Measurements from ENCODE around the gene FARS2.

FARS2 gene

GRCh38 chr6:5515200-5515599 lies 253.9 kb downstream of the FARS2 start:
- Histone ChIP-seq H3K27me3 (ENCODE audit: control insufficient read depth, insufficient read depth, low read length) (no peaks in the 10 kb centered on the region), H3K9ac (ENCODE audit: low read length) (no peak overlapping the region), H3K36me3 (ENCODE audit: control insufficient read depth, insufficient read depth, low read length) (no peaks in the 10 kb centered on the region), H3K4me1 (ENCODE audit: control insufficient read depth, insufficient read depth, low read length) (peaks cover 9% of the 10 kb centered on the region), H3K27ac (ENCODE audit: low read depth, low read length) (no peak overlapping the region), H3K9me3 (ENCODE audit: control insufficient read depth, insufficient read depth, low read depth, low read length) (no peaks in the 10 kb centered on the region), H3K4me3 (ENCODE audit: low read depth, low read length) (no peak overlapping the region)

DNA sequence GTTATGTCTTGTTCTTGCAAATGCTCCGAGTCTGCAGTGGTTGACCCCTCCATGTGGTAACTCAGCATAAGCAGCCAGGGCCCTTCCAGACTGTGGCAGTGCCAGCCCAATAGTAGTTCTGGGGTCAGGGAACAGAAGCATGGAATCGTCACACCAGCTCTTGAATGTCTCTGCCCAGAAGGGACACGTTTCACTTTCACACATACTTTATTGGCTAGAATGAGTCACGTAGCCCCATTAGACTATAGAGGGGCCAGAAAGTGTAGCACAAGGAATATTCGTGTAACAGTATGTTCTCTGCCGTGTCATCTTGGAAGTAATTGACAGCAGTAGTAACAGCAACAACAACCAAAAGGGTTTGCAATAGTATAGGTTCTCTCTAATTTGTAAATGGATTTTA lies 254.7 kb downstream of the FARS2 start:
- no peak overlapping the region for H3K27ac ChIP-seq (ENCODE audit: low read depth, low read length)
- peaks cover under 1% of the 10 kb centered on the region; the same call in 1 of the 2 replicates for H3K4me1 ChIP-seq (ENCODE audit: control insufficient read depth, insufficient read depth, low read length)
- no peaks in the 10 kb centered on the region for H3K36me3 ChIP-seq (ENCODE audit: control insufficient read depth, insufficient read depth, low read length)
- no peak overlapping the region for H3K9ac ChIP-seq (ENCODE audit: low read length)
- no peaks in the 10 kb centered on the region for H3K9me3 ChIP-seq (ENCODE audit: control insufficient read depth, insufficient read depth, low read depth, low read length)
- H3K27me3 ChIP-seq (ENCODE audit: control insufficient read depth, insufficient read depth, low read length), result no peaks in the 10 kb centered on the region
- no peak overlapping the region for H3K4me3 ChIP-seq (ENCODE audit: low read depth, low read length)

DNA sequence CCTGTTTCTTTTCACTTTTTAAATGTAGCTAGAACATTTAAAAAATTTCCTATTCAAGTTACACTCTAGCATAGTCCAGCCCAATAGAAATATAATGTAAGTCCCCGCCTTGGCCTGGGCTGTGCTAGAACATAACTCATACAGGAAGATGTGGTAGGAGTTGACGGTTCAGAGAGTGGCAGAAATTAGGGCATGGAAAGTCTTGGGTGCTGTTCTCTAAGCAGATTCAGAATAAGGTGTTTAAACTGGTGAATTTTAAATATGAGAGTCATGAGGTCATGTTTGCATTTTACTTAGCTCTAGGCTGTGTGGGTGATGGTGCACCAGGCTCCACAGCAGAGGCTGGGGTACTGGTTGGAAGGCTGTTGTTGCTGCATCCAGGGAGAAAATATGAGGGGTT lies 256.5 kb downstream of the FARS2 start:
- Histone ChIP-seq H3K9me3 (ENCODE audit: control insufficient read depth, insufficient read depth, low read depth, low read length) (no peaks in the 10 kb centered on the region), H3K27me3 (ENCODE audit: control insufficient read depth, insufficient read depth, low read length) (no peaks in the 10 kb centered on the region), H3K4me1 (ENCODE audit: control insufficient read depth, insufficient read depth, low read length) (no peaks in the 10 kb centered on the region), H3K27ac (ENCODE audit: low read depth, low read length) (no peak overlapping the region), H3K9ac (ENCODE audit: low read length) (no peak overlapping the region), H3K4me3 (ENCODE audit: low read depth, low read length) (no peak overlapping the region), H3K36me3 (ENCODE audit: control insufficient read depth, insufficient read depth, low read length) (no peaks in the 10 kb centered on the region)

GRCh38 chr6:5518936-5519491 lies 257.7 kb downstream of the FARS2 start:
- Histone ChIP-seq H3K9me3 (ENCODE audit: control insufficient read depth, insufficient read depth, low read depth, low read length) (no peaks in the 10 kb centered on the region), H3K36me3 (ENCODE audit: control insufficient read depth, insufficient read depth, low read length) (no peaks in the 10 kb centered on the region), H3K27ac (ENCODE audit: low read depth, low read length) (no peak overlapping the region), H3K9ac (ENCODE audit: low read length) (no peak overlapping the region), H3K4me3 (ENCODE audit: low read depth, low read length) (no peak overlapping the region), H3K4me1 (ENCODE audit: control insufficient read depth, insufficient read depth, low read length) (no peaks in the 10 kb centered on the region), H3K27me3 (ENCODE audit: control insufficient read depth, insufficient read depth, low read length) (no peaks in the 10 kb centered on the region)

DNA sequence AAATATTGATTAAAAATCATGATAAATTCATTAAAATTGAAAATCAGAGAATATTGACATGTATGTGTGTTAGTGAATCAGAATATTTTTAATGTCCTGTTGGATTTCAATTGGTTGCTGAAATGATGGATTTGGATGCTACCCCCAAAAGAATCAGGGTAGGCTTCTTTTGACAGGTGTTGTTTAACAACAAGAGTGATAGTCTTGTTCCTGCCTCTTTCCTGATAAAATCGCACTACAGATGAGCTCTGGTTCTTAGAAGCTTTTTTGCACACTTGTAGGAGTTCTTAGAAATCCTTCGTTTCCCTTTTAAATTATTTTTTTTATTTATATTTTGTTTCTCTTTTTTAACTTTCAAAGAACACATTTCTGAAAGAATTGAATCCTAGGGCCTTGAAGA lies 259.5 kb downstream of the FARS2 start:
- Histone ChIP-seq H3K4me1 (ENCODE audit: control insufficient read depth, insufficient read depth, low read length) (no peaks in the 10 kb centered on the region), H3K36me3 (ENCODE audit: control insufficient read depth, insufficient read depth, low read length) (no peaks in the 10 kb centered on the region), H3K4me3 (ENCODE audit: low read depth, low read length) (no peak overlapping the region), H3K27ac (ENCODE audit: low read depth, low read length) (no peak overlapping the region), H3K27me3 (ENCODE audit: control insufficient read depth, insufficient read depth, low read length) (no peaks in the 10 kb centered on the region), H3K9me3 (ENCODE audit: control insufficient read depth, insufficient read depth, low read depth, low read length) (no peaks in the 10 kb centered on the region), H3K9ac (ENCODE audit: low read length) (no peak overlapping the region)

GRCh38 chr6:5521322-5521721 lies 260.0 kb downstream of the FARS2 start:
- Histone ChIP-seq H3K4me3 (ENCODE audit: low read depth, low read length) (no peak overlapping the region), H3K27me3 (ENCODE audit: control insufficient read depth, insufficient read depth, low read length) (no peaks in the 10 kb centered on the region), H3K9ac (ENCODE audit: low read length) (no peak overlapping the region), H3K4me1 (ENCODE audit: control insufficient read depth, insufficient read depth, low read length) (no peaks in the 10 kb centered on the region), H3K36me3 (ENCODE audit: control insufficient read depth, insufficient read depth, low read length) (no peaks in the 10 kb centered on the region), H3K9me3 (ENCODE audit: control insufficient read depth, insufficient read depth, low read depth, low read length) (no peaks in the 10 kb centered on the region), H3K27ac (ENCODE audit: low read depth, low read length) (no peak overlapping the region)

GRCh38 chr6:5522147-5522546 lies 260.8 kb downstream of the FARS2 start:
- no peaks in the 10 kb centered on the region for H3K27me3 ChIP-seq (ENCODE audit: control insufficient read depth, insufficient read depth, low read length)
- H3K36me3 ChIP-seq (ENCODE audit: control insufficient read depth, insufficient read depth, low read length), result no peaks in the 10 kb centered on the region
- no peak overlapping the region for H3K27ac ChIP-seq (ENCODE audit: low read depth, low read length)
- no peaks in the 10 kb centered on the region for H3K4me1 ChIP-seq (ENCODE audit: control insufficient read depth, insufficient read depth, low read length)
- no peak overlapping the region for H3K4me3 ChIP-seq (ENCODE audit: low read depth, low read length)
- H3K9ac ChIP-seq (ENCODE audit: low read length), result no peak overlapping the region
- H3K9me3 ChIP-seq (ENCODE audit: control insufficient read depth, insufficient read depth, low read depth, low read length), result no peaks in the 10 kb centered on the region

DNA sequence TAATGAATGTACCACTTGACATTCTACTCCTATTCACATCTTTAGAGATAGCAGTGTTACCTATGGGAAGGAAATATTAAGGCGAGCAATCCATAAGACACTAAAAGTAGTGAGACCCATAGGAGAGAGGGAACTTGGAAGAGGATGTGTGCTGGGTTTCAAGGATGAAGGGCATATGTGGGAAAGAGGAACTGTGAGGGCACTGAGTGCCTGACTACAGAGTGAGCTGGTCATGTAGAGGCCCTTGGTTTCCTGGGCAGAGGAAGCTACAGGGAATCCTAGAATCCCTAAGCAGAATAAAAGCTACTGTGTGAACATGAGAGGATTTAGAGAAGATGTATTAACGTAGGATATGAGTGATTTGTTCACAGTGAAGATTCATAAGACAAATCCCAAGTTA lies 262.8 kb downstream of the FARS2 start:
- Histone ChIP-seq H3K4me3 (ENCODE audit: low read depth, low read length) (no peak overlapping the region), H3K36me3 (ENCODE audit: control insufficient read depth, insufficient read depth, low read length) (no peaks in the 10 kb centered on the region), H3K9ac (ENCODE audit: low read length) (no peak overlapping the region), H3K27ac (ENCODE audit: low read depth, low read length) (no peak overlapping the region), H3K4me1 (ENCODE audit: control insufficient read depth, insufficient read depth, low read length) (no peaks in the 10 kb centered on the region), H3K27me3 (ENCODE audit: control insufficient read depth, insufficient read depth, low read length) (no peaks in the 10 kb centered on the region), H3K9me3 (ENCODE audit: control insufficient read depth, insufficient read depth, low read depth, low read length) (no peaks in the 10 kb centered on the region)

- H3K27ac ChIP-seq (ENCODE audit: low read depth, low read length), result no peak overlapping the region
These were observed 263.9 kb downstream of the FARS2 start for GRCh38 chr6:5525209-5525608.

GRCh38 chr6:5529015-5529414 lies 267.7 kb downstream of the FARS2 start:
- peaks cover 5% of the 10 kb centered on the region; the same call in 1 of the 2 replicates for H3K4me1 ChIP-seq (ENCODE audit: control insufficient read depth, insufficient read depth, low read length)
- no peaks in the 10 kb centered on the region for H3K27me3 ChIP-seq (ENCODE audit: control insufficient read depth, insufficient read depth, low read length)
- H3K9me3 ChIP-seq (ENCODE audit: control insufficient read depth, insufficient read depth, low read depth, low read length), result no peaks in the 10 kb centered on the region
- H3K27ac ChIP-seq (ENCODE audit: low read depth, low read length), result no peak overlapping the region
- no peak overlapping the region for H3K9ac ChIP-seq (ENCODE audit: low read length)
- H3K36me3 ChIP-seq (ENCODE audit: control insufficient read depth, insufficient read depth, low read length), result no peaks in the 10 kb centered on the region
- no peak overlapping the region for H3K4me3 ChIP-seq (ENCODE audit: low read depth, low read length)

More at GRCh38 chr6:5525209-5525608, 263.9 kb downstream of the FARS2 start:
- Histone ChIP-seq H3K9me3 (ENCODE audit: control insufficient read depth, insufficient read depth, low read depth, low read length) (no peaks in the 10 kb centered on the region), H3K9ac (ENCODE audit: low read length) (no peak overlapping the region), H3K36me3 (ENCODE audit: control insufficient read depth, insufficient read depth, low read length) (no peaks in the 10 kb centered on the region), H3K4me1 (ENCODE audit: control insufficient read depth, insufficient read depth, low read length) (peaks cover 5% of the 10 kb centered on the region; the same call in 1 of the 2 replicates), H3K27me3 (ENCODE audit: control insufficient read depth, insufficient read depth, low read length) (no peaks in the 10 kb centered on the region), H3K4me3 (ENCODE audit: low read depth, low read length) (no peak overlapping the region)

- no peaks in the 10 kb centered on the region for H3K9me3 ChIP-seq (ENCODE audit: control insufficient read depth, insufficient read depth, low read depth, low read length)
- H3K4me3 ChIP-seq (ENCODE audit: low read depth, low read length), result no peak overlapping the region
- no peak overlapping the region for H3K9ac ChIP-seq (ENCODE audit: low read length)
- H3K27me3 ChIP-seq (ENCODE audit: control insufficient read depth, insufficient read depth, low read length), result no peaks in the 10 kb centered on the region
- no peak overlapping the region; the same call in 1 of the 2 replicates for H3K27ac ChIP-seq (ENCODE audit: low read depth, low read length)
- peaks cover 5% of the 10 kb centered on the region; the same call in 1 of the 2 replicates for H3K4me1 ChIP-seq (ENCODE audit: control insufficient read depth, insufficient read depth, low read length)
- no peaks in the 10 kb centered on the region for H3K36me3 ChIP-seq (ENCODE audit: control insufficient read depth, insufficient read depth, low read length)
These were observed 268.4 kb downstream of the FARS2 start for GRCh38 chr6:5529733-5530132.

GRCh38 chr6:5531161-5531560 lies 269.8 kb downstream of the FARS2 start:
- Histone ChIP-seq H3K4me1 (ENCODE audit: control insufficient read depth, insufficient read depth, low read length) (peaks cover 5% of the 10 kb centered on the region; the same call in 1 of the 2 replicates), H3K36me3 (ENCODE audit: control insufficient read depth, insufficient read depth, low read length) (no peaks in the 10 kb centered on the region), H3K27ac (ENCODE audit: low read depth, low read length) (no peak overlapping the region), H3K9ac (ENCODE audit: low read length) (no peak overlapping the region), H3K4me3 (ENCODE audit: low read depth, low read length) (no peak overlapping the region), H3K27me3 (ENCODE audit: control insufficient read depth, insufficient read depth, low read length) (no peaks in the 10 kb centered on the region), H3K9me3 (ENCODE audit: control insufficient read depth, insufficient read depth, low read depth, low read length) (no peaks in the 10 kb centered on the region)

Data from HUES6 (cell line).